ENCODE measurements around the gene LSM2.
"Not testable (repeated sequence)": the region's sequence is repeated elsewhere in the genome, so short reads cannot be mapped to it uniquely, and the experiment has no call there.

The LSM2 gene

DNA sequence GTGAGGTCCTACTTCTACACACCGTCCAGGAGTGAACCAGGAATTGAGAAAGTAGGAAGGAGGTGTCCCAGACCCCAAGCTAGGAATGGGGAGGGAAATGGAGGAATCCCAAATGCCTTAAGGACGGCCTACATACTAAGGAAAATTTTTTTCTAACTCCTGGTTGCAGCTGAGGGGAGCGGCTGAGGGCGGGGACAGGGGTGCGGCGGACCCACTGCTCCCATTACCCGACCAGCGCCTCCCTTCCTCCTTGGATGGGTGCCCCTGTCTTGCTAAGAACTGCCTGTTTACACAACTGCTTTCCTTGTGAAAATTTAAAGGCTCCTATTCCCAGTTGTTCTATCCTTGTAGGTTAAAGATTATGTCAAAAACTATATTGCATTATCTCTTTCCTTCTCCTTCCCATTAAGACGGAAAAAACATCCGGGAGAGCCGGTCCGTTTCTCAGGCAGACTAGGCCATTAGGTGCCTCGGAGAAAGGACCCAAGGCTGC, 20.1 kb upstream of the LSM2 start:
- peak in 1 of 2 experiments; percentile 55 for DNase-seq

DNA sequence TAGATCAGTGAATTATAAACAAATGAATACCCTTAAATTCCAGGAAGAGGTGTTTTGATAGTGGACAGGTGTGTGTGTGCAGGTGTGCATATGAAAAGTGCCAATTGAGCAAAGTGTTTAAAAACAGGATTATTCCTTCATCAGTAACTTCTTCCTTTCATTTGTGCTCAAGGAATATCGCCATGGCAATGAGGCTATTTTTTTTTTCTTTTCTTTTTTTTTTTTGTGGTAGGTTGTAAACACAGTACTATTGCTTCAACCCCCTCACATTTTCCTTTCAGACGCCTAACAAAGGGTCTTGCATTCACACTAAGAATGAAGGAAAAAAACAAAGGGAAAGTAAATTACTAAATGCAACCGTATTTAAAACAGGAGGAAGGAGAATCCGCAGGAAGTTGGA, 18.8 kb upstream of the LSM2 start:
- DNase-seq = no peak

DNA sequence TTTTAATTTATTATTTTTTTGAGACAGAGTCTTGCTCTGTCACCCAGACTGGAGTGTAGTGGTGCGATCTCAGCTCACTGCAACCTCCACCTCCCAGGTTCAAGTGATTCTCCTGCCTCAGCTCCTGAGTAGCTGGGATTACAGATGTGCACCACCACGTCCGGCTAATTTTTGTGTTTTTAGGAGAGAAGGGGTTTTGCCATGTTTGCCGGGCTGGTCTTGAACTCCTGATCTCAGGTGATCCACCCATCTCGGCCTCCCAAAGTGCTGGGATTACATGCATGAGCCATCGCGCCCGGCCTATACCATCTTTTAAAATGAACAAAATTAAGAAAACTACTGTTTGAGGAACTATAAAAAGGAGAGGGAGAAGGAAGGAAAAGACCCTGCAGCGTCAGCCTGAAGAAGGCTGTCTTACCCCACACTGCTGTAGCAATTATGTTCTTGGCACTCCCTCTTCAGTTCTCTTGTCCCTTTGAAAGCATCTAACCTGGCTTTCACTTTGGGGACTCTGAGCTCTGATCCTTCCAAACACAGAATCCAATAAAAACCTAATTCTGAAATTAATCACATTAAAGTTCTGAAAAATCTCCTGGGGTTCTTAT, 16.9 kb upstream of the LSM2 start:
- DNase-seq = not testable (repeated sequence)

DNA sequence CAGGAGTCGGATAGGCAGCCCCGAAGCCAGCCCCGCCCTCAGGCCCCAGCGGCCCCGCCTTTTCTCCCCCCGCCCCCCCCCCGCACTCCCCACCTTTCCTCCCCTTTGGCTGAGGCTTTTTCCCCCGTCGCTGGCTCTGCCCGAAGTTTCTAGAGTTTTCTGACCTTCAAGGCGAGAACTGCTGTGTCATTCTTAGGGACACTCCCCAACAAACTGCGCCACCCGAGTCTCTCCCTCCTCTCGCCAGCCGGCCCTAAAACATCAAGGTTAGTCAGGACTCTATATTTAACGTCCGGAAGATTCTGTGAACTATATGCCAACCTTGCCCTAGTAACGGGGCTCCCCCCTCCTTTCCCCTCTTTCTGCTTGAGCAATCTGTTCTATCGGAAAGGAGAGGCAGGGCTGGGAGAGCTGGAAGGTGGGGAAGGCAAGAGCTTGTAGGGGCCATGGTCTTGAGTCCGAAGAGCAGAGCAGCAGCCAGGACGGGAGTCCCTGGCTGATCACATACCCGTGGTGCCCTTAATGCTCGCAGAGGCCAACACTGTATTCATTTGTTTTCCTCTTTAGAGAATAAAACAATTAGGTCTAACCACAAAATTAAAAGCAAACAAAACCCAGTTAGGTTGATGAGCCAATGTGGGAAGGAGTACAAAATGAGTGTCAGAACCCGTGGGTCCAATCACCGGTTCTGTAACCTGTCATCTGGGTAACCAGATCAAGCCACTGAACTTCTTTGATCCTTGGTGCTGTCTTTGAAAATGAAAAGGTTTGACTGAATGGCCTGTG, 15.5 kb upstream of the LSM2 start:
- DNase-seq = peak; percentile 78 to 79

DNA sequence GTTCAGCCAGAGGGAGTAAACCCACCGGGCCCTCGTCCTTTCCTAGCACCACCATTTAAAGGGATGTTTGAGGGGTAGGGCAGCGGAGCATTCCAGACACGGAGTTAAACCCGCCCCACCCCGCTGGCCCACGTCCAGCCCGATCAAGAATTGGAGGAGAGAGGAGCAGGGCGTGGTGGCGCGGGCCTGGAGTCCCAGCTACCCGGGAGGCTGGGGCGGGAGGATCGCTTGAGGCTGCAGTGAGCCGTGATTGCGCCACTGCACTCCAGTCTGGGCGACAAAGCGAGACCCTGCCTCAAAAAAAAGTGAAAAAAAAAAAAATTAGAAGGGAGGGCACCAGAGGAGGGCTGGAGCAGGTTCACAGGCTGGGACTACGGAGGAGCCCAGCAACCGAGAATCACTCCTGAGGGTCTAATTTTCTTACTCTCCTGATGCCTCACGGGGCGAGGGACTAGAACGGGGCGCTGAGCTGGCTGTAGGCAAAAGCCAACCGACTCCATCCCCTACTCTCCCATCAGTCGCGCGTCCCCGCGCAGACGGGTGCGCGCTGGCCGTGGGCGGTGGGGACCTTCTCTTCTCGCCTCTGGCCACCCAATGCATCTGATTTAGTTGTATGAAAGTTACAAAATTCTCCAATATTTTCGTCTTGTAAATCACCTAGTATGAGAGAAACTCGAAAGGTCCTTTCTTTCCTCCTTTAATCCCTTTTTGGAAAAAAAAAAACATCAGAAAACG, 14.7 kb upstream of the LSM2 start:
- peak; percentile 86 to 87 for DNase-seq

DNA sequence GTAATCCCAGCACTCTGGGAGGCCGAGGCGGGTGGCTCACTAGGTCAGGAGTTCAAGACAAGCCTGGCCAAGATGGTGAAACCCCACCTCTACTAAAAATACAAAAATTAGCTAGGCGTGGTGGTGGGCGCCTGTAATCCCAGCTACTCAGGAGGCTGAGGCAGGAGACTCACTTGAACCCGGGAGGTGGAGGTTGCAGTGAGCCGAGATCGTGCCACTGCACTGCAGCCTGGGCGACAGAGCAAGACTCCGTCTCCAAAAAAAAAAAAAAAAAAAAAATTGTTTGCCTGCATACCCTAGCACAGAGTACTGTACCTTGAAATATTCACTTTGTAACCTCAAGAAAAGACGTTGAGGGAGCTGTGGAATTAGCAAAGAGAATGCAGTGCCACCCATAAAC, 13.6 kb upstream of the LSM2 start:
- DNase-seq = not testable (repeated sequence)

DNA sequence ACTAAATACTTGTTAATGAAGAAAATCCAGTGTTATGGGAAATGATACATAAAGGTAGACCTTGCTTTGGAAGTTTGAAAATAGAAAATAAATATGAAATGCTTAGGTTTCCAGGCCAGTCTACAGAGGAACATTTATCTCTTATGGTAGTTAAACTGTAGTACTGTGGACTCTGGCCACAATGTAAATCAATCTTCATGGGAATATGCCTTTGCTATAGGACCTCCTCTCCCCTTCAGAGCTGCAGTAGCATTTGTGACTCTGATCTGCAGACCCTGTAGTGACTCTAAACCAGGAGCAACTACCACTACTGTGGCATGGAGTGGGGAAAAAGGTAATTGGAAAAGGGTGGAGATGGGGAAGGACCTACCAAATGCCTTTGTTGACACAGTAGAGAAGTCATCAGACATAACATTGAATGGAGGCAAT, 13.1 kb upstream of the LSM2 start:
- no peak for DNase-seq

DNA sequence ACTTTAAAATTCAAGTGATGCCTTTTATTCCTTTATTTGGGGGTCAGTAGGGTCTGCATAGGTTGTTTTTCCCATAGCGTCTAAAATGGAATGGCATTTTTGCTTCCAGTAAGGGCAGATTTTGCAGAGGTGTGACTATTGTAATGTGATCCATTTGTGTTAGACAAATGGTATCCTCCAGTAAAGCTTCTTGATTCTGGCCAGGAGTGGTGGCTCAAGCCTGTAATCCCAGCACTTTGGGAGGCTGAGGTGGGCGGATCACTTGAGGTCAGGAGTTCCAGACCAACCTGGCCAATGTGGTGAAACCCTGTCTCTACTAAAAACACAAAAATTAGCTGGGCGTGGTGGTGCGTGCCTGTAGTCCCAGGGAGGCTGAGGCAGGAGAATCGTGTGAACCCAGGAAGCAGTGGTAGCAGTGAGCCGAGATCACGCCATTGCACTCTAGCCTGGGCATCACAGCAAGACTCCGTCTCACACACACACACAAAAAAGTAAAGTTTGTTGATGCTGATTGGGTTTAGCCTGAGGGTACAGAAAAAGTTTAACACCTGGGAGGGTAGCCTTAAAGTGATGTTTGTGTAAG, 11.3 kb upstream of the LSM2 start:
- DNase-seq = peak; percentile 32 to 36

DNA sequence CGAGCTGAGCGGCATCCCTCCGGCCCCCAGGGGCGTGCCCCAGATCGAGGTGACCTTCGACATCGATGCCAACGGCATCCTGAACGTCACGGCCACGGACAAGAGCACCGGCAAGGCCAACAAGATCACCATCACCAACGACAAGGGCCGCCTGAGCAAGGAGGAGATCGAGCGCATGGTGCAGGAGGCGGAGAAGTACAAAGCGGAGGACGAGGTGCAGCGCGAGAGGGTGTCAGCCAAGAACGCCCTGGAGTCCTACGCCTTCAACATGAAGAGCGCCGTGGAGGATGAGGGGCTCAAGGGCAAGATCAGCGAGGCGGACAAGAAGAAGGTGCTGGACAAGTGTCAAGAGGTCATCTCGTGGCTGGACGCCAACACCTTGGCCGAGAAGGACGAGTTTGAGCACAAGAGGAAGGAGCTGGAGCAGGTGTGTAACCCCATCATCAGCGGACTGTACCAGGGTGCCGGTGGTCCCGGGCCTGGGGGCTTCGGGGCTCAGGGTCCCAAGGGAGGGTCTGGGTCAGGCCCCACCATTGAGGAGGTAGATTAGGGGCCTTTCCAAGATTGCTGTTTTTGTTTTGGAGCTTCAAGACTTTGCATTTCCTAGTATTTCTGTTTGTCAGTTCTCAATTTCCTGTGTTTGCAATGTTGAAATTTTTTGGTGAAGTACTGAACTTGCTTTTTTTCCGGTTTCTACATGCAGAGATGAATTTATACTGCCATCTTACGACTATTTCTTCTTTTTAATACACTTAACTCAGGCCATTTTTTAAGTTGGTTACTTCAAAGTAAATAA, 10.6 kb upstream of the LSM2 start:
- DNase-seq = peak in 1 of 2 experiments; percentile 48

DNA sequence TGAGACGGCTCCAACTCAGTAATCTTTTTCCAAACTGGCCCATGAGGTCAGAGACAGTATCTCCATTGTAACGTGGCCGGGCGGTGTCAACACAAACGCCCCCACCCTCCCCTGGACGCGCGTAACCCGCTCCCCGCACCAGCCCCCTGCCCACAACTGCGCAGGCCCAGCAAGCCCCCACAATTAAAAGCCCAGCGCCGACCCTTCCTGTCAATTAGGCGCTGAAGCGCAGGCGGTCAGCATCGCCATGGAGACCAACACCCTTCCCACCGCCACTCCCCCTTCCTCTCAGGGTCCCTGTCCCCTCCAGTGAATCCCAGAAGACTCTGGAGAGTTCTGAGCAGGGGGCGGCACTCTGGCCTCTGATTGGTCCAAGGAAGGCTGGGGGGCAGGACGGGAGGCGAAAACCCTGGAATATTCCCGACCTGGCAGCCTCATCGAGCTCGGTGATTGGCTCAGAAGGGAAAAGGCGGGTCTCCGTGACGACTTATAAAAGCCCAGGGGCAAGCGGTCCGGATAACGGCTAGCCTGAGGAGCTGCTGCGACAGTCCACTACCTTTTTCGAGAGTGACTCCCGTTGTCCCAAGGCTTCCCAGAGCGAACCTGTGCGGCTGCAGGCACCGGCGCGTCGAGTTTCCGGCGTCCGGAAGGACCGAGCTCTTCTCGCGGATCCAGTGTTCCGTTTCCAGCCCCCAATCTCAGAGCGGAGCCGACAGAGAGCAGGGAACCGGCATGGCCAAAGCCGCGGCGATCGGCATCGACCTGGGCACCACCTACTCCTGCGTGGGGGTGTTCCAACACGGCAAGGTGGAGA, 8.5 kb upstream of the LSM2 start, which contains the start of the genes HSPA1A and HSPA1L:
HSPA1A (plus strand) TSS at position 519 of the 814 bp plus-strand sequence; CDS start at position 733, 214 bp downstream.
HSPA1L (minus strand) TSS at position 259 of the 814 bp plus-strand sequence. CDS start 3,311 bp downstream, outside the sequence.
- DNase-seq = peak; percentile 74 to 79

DNA sequence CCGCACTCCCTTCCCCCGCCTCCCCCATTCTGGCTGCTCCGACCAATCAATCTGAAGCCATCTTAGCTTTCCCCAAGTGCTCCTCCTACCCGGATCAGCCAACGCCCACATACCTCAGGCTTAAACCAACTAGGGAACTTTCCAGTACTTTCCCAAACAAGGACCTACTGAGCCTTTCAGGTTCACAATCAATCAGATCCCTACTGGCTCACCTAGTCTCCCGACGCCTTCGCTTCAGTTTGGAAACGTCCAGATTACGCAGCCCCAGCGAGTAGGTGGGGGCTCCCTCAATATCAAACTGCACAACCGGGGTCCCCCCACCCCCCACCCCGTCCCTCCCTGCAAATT, 7.9 kb upstream of the LSM2 start:
- DNase-seq = peak; percentile 77 to 78

DNA sequence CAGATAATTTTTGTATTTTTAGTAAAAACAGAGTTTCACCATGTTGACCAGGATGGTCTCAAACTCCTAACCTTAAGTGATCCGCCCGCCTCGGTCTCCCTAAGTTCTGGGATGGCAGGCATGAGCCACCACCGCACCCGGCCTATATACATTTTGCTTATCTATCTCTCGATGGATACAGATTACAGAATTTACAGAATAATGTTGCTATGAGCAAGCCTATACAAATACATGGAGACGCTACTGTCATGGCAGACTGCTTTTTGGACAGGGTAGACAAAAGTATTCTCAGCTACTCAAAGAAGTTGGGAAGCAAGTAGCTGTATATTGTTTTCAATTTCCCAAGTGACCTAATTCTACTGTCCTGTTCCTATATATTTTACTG, 6.7 kb upstream of the LSM2 start:
- no peak for DNase-seq

DNA sequence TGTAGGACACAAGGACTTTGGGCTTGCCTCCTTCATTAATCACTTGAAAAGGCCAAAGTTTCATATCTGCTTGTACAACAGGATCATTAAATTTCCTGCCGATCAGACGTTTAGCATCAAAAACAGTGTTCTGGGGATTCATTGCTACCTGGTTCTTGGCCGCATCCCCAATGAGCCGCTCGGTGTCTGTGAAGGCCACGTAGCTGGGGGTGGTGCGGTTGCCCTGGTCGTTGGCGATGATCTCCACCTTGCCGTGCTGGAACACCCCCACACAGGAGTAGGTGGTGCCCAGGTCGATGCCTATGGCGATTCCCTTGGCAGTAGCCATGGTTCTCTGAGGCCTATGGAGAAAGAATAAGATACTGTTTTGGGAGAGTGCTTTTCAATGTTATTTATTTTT, 4.9 kb upstream of the LSM2 start:
- no peak for DNase-seq

DNA sequence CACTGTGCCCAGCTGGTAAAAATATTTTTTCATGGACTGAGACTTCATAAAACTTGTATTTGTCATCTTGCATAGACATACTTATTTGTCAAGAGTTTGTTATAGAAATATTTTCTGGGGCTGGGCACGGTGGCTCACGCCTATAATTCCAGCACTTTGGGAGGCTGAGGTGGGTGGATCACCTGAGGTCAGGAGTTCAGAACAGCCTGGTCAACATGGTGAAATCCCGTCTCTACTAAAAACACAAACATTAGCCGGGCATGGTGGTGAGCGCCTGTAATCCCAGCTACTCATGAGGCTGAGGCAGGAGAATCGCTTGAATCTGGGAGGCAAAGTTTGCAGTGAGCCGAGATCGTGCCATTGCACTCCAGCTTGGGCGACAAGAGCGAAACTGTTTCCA, 1.8 kb upstream of the LSM2 start:
- not testable (repeated sequence) for DNase-seq

DNA sequence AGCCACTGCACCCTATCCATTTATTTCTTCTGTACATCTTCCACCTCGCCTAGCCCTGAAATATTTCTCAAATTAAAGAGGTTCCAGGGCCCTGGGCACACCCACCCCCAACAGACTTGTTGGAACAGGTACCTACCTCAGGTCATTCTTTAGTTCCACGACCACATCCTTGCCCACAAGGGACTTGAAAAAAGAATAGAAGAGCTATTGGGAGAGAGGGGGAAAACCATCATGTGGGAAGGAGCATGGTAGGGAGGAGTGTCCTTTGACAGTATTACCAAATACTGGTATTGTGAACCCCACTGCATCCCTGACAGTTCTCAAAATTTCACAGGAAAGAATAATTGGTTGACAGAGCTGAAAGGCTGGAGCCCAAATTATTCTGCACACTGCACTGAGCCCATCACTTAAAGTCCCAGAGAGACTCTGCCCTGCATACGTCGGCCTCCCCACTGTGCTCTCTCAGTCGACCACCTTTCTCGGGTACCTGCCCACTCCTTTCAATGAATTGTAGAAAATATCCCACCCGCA, 762 bp downstream of the LSM2 start:
- DNase-seq = no peak

DNA sequence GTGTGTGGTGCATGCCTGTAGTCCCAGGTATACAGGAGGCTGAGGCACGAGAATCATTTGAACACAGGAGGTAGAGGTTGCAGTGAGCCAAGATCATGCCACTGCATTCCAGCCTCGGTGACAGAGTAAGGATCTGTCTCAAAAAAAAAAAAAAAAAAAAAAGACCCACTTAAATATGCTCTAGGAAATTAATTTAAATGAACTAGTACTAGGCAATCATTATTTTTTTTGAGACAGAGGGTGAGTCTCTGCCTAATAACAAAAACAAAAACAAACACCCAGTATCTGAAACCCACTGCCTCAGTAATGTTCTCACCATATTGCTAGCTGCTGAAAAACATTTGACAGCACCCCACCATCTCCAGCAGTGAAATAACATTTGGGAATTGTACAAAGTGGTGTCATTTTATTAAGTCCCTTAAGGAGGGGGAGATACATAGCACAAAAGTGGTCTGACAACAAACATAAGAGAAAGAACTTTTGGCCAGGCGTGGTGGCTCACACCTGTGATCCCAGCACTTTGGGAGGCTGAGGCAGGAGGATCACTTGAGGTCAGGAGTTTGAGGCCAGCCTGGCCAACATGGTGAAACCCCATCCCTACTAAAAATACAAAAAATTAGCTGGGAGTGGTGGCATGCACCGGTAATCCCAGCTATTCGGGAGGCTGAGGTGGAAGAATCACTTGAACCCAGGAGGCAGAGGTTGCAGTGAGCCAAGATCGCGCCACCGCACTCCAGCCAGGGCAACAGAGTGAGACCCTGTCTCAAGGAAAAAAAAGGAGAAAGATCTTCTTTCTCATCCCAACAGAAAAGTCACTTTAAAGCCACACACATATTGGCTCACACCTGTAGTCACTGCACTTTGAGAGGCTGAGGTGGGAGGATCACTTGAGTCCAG, 5.5 kb downstream of the LSM2 start:
- not testable (repeated sequence) for DNase-seq

DNA sequence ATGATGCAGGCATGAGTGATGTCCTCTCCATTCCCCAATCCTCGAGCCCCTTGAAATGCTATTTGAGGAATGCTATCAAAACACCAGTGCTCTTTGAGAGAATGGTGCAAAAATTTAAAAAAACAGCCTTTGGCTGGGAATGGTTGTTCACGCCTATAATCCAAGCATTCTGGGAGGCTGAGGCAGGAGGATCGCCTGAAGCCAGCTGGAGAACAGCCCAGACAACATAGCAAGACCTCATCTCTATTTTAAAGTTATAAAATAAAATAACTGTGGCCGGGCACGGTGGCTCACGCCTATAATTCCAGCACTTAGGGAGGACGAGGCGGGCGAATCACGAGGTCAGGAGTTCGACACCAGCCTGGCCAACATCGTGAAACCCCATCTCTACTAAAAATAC, 7.0 kb downstream of the LSM2 start:
- DNase-seq = no peak

DNA sequence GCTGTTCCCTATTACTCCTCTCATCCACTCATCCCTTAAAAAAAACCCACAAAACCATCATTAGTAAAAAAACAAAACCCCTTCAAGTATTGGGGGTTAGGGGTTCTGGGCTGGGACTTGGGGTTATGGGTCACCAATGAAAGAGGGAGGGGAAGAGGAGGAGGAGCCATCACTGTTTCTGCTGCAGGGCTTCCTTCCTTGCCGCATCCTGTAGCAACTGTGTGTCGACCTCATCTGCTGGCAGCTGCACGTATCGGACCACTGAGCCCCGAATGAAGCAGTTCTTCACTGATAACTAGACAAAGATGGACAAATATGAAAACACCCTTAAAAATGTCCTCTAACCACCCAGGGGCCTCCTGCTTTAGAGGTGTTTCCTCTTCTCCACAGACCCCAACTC, 9.2 kb downstream of the LSM2 start:
- peak in 1 of 2 experiments; percentile 30 for DNase-seq

DNA sequence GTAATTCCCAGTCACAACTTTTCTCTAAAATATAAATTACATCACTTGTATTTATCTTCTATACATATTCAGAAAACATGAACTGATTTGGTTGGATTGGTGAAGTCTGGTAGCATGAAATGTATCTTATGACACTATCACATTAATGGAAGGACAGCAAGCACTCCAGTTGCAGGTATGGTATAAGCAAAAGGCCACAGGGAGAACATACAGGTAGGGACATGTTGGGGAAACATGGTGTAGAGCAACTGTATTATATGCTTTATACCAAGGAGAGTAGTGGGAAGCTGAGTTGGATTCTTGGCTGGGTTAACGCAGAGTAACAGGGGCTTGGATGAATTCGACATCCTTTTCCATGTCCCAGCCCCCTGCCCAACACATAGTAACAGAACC, 9.8 kb downstream of the LSM2 start:
- DNase-seq = no peak
